Stomach (tissue), 9 donors: ENCODE data around the gene MBOAT2. TPM values are rescaled to one million over a fixed set of nuclear protein-coding genes. Genes with fewer than 3 reads are reported as not detected.
A peak's percentile ranks its signal among the peaks of the same experiment; 100 is the strongest.

Experiments
- DNase-seq, 2 donors: peaks; one replicate each; pipeline versions ENCODE4 v3.0.0 to v3.0.0-alpha.2; 2013 to 2019
- H3K27ac ChIP-seq, 5 donors: fragments of 200-600 bp in 4 of 5; sonication (generic) in 4 of 5; one replicate each; pipeline ENCODE4 v1.5.1; 2013 to 2019; ENCODE audit warnings: mild to moderate bottlenecking in 1 of 5, moderate library complexity in 1 of 5
- H3K27me3 ChIP-seq, 3 donors: fragments of 200-600 bp; sonication (generic); one replicate each; pipeline ENCODE4 v1.5.1; 2017 to 2019; ENCODE audit warnings: mixed run types in 1 of 3
- H3K36me3 ChIP-seq, 4 donors: fragments of 200-600 bp; sonication (generic); 1 replicate in 3 of 4; 2 replicates in 1 of 4; pipeline ENCODE4 v1.5.1; 2016 to 2019
- H3K4me1 ChIP-seq, 4 donors: fragments of 200-600 bp; sonication (generic); one replicate each; pipeline ENCODE4 v1.5.1; 2016 to 2019
- H3K4me3 ChIP-seq, 4 donors: fragments of 200-600 bp; sonication (generic) in 3 of 4; one replicate each; pipeline ENCODE4 v1.5.1; 2016 to 2019; ENCODE audit warnings: mild to moderate bottlenecking in 1 of 4
- H3K9me3 ChIP-seq, 4 donors: fragments of 200-600 bp; sonication (generic); one replicate each; pipeline ENCODE4 v1.5.1; 2016 to 2019
- CTCF ChIP-seq, 7 experiments: fragments of 450-650 bp in 4 of 7; fragments of 200-600 bp in 3 of 7; sonication (generic) in 3 of 7; IDR thresholded peaks; one replicate each; pipeline ENCODE4 v1.5.1; 2016 to 2019; ENCODE audit warnings: antibody characterized with exemption in 7 of 7, control low read depth in 2 of 7, mild to moderate bottlenecking in 1 of 7
- EP300 ChIP-seq: sonication (generic); formaldehyde crosslinking; IDR thresholded peaks from one replicate; pipeline ENCODE4 v1.6.1; 2017; ENCODE audit warnings: antibody characterized with exemption
- POLR2A ChIP-seq, 4 donors: fragments of 450-650 bp; IDR thresholded peaks; one replicate each; pipeline ENCODE4 v1.6.1; 2016; ENCODE audit warnings: antibody characterized with exemption in 4 of 4, control low read depth in 2 of 4, mild to moderate bottlenecking in 1 of 4, moderate library complexity in 1 of 4
- POLR2AphosphoS5 ChIP-seq, 3 donors: sonication (generic); formaldehyde crosslinking; IDR thresholded peaks; one replicate each; pipeline ENCODE4 v1.6.1; 2016; ENCODE audit warnings: antibody characterized with exemption in 3 of 3
- WGBS, 5 donors: extraction: QIAGEN DNeasy Blood & Tissue Kit in 3 of 5; methylation state at CpG; one replicate each; pipeline versions ENCODE4 v1.1.5 to v1.1.7; 2013 to 2018; 5-methylcytosine and 5-hydroxymethylcytosine counted together
- intact Hi-C: fragments of 100-400 bp; cut with DNase I; formaldehyde crosslinking; loops from one replicate; pipeline ENCODE4 v1.15.1; 2023; ENCODE audit warnings: low total_unique reads
- polyA plus RNA-seq, 3 donors: library from polyadenylated mRNA; stranded (reverse); fragments of 200-250 nt; gene quantifications; one replicate each; pipeline ENCODE4 v1.2.3, GENCODE V29; 2013
- total RNA-seq, 5 donors: library from RNA; depleted of rRNA; stranded (reverse); fragments of >200 nt; gene quantifications; one replicate each; pipeline versions ENCODE4 v1.1.0 to v1.2.3, GENCODE V29; 2014 to 2016
- donor health status: healthy with polysubstance abuse.
- donor health status: Bipolar disorder and iron deficiency.
- donor health status: healthy.

MBOAT2 gene
- total and polyA plus RNA-seq, 8 donors, result 2.2 to 65.5 (median 12.9) TPM

DNA sequence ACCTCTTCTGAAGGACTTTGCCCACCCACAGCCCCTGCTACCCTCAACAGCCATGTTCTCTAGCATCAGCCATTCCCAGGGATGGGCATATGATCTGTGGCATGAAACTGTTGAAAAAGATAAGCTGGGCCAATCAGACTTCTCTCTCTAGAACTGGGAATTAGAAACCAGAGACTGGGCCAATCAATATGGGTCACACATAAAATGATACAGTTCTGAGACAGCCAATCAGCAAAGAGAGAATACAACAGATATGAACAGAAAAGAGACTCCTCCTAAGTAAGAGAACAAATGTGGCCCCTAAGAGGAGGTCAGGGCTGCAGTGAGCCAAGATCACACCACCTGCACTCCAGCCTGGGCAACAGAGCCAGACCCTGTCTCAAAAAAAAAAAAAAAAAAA, 168.2 kb downstream of the MBOAT2 start:
- intact Hi-C loops, result no loop called here
- Histone ChIP-seq H3K36me3 (no peaks in the 10 kb centered on the region), H3K4me1 (peaks cover 19 to 63% (median 51%) of the 10 kb centered on the region in 4 donors), H3K4me3 (peak overlapping the region in 2 of 4 donors; percentile 97 to 99), H3K9me3 (no peaks in the 10 kb centered on the region), H3K27me3 (no peaks in the 10 kb centered on the region), H3K27ac (no peak overlapping the region)
- DNase-seq, result no peak
- no peak for TF ChIP-seq POLR2A (IDR thresholded peaks at IDR 0.05)
- no peak for TF ChIP-seq EP300
- TF ChIP-seq CTCF (IDR thresholded peaks at IDR 0.05), result no peak
- no peak for TF ChIP-seq POLR2AphosphoS5 (IDR thresholded peaks at IDR 0.05)

- TF ChIP-seq POLR2A (IDR thresholded peaks at IDR 0.05), result no peak
- TF ChIP-seq CTCF (IDR thresholded peaks at IDR 0.05), result no peak
- TF ChIP-seq POLR2AphosphoS5 (IDR thresholded peaks at IDR 0.05), result no peak
- no peak for TF ChIP-seq EP300
- H3K27me3 ChIP-seq, result no peaks in the 10 kb centered on the region
- 87 to 94% (median 92%) methylated on average over 7 of the region's 7 CpGs for WGBS, 5 donors
These were observed 169.6 kb downstream of the MBOAT2 start for GRCh38 chr2:8833853-8834252.

DNA sequence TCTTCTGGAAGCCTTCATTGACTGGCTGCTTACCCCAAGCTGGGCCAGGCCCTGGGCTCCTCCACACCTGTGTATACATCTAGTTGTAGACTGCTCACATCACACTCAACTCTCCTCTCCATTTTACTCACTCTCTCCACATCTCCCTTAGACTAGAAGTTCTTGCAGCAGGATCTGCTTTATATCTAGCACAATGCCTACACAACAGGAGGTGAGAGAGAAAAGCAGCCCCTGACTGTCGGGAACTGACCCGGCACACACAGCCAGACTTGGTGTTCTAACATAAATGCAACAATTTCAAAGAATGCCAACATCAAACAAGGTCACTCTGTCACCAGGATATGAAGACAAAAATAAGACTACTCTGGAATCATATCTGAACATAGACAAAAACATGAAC, 172.0 kb downstream of the MBOAT2 start:
- no peak for TF ChIP-seq EP300
- TF ChIP-seq POLR2AphosphoS5 (IDR thresholded peaks at IDR 0.05), result no peak
- TF ChIP-seq CTCF (IDR thresholded peaks at IDR 0.05), result no peak
- no peak for TF ChIP-seq POLR2A (IDR thresholded peaks at IDR 0.05)
- Histone ChIP-seq H3K9me3 (no peaks in the 10 kb centered on the region), H3K27me3 (no peaks in the 10 kb centered on the region), H3K4me1 (peaks cover 19 to 60% (median 45%) of the 10 kb centered on the region in 4 donors), H3K4me3 (no peak overlapping the region), H3K36me3 (peaks cover 0 to 7% (median 6%) of the 10 kb centered on the region in 4 donors), H3K27ac (no peak overlapping the region)
- 92 to 100% (median 98%) methylated on average over 2 of the region's 2 CpGs for WGBS, 5 donors
- intact Hi-C loops, result no loop called here
- DNase-seq, result no peak

More at GRCh38 chr2:8833853-8834252, 169.6 kb downstream of the MBOAT2 start:
- intact Hi-C loops, result no loop called here
- Histone ChIP-seq H3K4me1 (peaks cover 19 to 66% (median 51%) of the 10 kb centered on the region in 4 donors), H3K9me3 (no peaks in the 10 kb centered on the region), H3K4me3 (no peak overlapping the region), H3K27ac (no peak overlapping the region), H3K36me3 (no peaks in the 10 kb centered on the region)
- DNase-seq, result no peak

DNA sequence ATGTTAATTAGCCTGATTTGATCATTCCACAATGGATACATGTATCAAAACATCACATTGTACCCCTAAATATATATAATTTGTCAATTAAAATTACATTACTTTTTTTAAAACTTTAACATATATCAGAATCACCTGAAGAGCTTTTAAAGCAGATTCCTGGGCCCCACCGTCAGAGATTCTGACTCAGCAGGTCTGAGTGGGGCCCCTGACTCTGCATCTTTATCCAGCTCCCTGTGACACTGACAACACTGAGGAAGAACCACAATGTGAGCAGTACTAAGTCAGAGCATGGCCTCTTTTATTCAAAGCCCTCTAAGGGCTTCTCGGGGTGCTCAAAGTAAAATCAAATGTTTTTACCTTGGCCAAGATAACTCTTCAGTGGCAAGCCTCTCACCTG, 175.8 kb downstream of the MBOAT2 start:
- no peak for DNase-seq
- Histone ChIP-seq H3K36me3 (peaks cover 0 to 36% (median 30%) of the 10 kb centered on the region in 4 donors), H3K4me3 (no peak overlapping the region), H3K27me3 (no peaks in the 10 kb centered on the region), H3K9me3 (no peaks in the 10 kb centered on the region), H3K4me1 (peaks cover 7 to 33% (median 19%) of the 10 kb centered on the region in 4 donors), H3K27ac (no peak overlapping the region)
- intact Hi-C loops, result no loop called here
- WGBS, 5 donors, result 84 to 100% (median 91%) methylated on average over 2 of the region's 2 CpGs
- TF ChIP-seq EP300 (no peak), CTCF (IDR thresholded peaks at IDR 0.05) (no peak), POLR2A (IDR thresholded peaks at IDR 0.05) (no peak), POLR2AphosphoS5 (IDR thresholded peaks at IDR 0.05) (no peak)
